HG03378 (cell line): ENCODE data around the gene WARS2.

Experiments used
- ATAC-seq: cut with Tn5 transposase; IDR thresholded peaks from one replicate; pipeline ENCODE4 v1.9.1; 2021; ENCODE audit warnings: mild to moderate bottlenecking, moderate library complexity; ENCODE audit not compliant: unreplicated experiment

Gene WARS2

DNA sequence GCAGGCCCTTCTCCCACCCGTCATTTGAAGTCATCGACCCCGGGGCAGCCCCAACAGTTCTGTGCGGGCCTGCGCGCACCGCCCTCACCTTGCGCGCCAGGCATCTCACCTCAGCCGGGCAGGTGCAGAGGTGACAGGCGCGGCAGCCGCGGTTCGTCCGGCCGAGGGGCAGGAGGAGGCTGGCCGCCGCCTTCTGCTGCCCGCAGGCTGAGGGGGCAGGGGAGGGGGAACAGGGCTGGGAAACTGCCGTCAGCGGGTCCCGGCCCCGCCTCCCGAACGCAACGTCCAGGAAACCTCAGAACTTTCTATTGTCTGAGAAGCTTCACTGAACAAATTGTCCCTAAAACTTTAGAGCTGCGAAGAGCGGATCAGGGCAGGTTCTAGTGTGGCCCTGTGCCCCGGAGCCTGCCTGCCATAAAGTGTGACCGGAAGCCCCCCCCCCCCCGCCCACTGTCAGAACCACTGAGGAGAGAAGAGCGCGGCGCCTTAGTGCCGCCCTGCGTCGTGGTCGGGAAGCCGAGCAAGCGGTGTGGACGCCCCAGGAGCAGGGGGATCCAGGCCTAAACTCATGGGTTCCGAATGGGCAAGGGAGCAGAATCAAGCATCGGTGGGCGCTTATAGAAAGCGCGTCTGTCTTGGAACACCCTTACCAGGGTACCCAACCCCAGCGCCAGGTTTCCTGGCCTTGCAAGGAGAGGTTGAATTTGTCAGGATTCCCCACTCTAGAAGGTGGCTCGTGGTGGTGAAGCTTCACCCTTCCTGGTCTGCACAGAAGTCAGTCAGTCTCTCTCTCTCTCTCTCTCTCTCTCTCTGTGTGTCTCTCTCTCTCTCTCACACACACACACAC lies 139.0 kb downstream of the WARS2 start:
- no peak for ATAC-seq

DNA sequence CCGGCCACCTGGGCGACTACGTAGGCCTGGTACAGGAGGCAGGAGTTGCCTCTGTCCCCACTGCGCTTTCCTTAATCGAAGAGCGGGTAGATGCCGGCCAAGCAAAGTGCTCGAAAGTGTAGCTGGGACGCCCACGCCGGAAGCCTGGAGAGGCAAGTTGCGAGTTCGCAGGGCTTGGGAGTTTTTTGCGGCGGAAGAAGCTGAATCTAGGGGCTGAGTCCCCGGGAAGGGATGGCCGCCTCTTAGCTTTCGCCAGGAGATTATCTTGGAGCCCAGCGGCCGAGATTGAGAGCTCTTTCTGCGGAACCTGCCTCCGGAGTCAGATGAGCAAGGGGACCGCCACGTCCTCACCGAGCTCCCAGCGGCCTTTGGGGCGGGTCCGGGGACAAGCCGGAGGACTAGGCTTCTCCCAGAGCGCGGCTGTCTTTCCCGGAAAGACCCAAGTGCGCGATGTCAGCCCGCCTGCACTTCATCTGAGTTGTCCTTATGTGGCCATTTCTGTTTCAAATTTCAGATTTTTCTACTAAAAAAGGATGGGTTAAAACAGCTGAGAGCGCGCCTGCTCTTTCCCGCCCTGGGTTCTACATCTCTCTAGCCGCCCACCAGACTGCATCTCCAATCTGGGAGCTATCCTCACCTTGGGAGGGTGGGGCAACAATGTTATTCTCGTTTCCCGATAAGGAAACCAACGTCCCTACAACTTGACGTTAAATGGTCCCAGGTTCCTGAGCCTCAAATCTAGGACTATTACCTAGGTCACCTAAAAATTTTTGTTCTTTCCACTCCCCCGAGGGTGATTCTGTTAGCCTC lies 139.9 kb downstream of the WARS2 start:
- no peak for ATAC-seq

DNA sequence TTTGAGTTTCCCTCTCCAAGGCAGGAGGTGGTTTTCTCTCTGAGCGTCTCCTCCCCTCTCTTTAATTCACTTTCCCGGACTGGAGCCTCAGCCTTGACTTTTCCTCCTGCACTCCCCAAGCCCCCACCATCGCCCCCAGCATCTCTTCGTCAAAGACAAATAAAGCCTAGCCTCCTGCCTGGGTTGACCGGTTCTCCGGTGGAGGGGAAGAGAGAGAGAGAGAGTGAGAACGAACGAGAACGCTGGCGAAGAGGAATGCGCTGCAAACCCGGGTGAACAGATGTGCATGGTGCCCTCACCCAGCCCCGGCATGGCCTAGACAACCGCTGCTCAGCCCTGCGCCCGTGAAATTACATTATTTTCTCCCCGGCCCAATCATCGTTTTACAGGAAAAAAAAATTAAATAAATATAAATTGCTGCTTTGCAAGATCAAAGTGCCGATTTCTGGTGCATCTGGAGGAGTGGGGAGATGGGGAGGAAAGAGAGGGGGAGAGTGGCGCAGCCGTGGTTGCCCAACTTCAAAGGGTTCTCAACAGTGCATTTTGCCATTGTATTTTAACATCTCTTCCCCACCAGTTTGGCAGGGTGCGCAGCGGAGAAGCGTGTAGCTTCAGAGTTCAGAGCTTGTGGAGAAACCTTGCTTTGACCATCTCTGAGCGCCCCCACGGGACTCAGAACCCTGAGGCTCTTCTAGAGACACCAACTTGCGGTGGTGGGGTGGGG lies 140.9 kb downstream of the WARS2 start:
- no peak for ATAC-seq

DNA sequence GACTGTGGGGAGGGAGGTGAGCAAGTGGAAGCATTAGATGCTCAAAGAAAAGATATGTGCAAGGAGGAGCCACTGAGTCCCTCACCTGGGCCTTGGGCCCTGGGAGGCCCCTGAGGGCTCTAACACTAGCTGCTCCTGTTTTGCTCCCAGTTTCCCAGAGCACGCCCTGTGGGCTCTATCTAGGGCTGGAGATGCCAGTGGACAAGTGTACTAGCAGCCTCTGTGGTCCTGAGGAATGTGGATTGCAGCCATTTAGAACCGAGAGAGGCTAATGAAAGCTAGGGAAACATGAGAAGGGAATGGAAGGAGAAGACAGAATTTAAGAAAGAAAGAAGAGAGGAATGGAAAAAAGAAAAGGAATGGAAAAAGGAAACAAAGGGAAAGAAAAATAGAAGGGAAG lies 142.3 kb downstream of the WARS2 start:
- ATAC-seq = no peak

DNA sequence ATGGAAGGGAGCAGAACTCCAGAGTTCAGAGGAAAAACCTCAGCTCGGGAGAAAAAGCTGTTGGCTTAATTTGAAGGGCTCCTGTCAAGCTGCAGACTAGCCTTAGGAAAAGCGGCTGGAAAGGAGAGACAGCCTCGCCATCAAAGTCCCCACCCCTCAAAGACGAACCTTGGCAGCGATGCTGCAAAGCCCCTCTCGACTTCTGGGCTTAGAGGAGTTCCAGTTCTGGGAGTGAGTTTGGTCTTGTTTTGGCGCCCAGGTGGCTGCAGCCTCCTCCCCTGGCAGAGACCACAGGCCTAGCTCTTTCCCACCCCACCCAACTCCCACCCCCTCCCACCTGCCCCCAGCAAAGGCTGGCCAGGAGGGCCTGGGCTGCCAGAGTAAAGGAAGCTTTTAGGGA lies 143.2 kb downstream of the WARS2 start:
- ATAC-seq = no peak

- no peak for ATAC-seq
Observed at GRCh38 chr1:118995312-118996016, 145.0 kb downstream of the WARS2 start.

DNA sequence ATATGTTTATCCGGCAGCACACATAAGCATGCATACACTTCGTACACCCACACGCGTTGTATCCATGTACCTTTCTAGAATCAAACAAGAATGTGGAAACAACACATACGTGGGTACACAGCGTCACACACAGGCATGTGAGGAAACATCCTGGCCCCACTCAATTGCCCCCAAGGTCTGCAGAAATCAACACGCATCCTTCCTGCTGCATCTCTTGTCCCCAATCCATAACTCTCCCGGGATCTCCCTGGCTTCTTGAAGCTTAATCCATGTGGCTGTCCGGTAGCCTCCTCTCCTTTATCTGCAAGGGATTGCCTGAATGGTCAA lies 146.8 kb downstream of the WARS2 start:
- ATAC-seq = no peak

- ATAC-seq = no peak
Observed at GRCh38 chr1:118992868-118993699, 147.4 kb downstream of the WARS2 start.

DNA sequence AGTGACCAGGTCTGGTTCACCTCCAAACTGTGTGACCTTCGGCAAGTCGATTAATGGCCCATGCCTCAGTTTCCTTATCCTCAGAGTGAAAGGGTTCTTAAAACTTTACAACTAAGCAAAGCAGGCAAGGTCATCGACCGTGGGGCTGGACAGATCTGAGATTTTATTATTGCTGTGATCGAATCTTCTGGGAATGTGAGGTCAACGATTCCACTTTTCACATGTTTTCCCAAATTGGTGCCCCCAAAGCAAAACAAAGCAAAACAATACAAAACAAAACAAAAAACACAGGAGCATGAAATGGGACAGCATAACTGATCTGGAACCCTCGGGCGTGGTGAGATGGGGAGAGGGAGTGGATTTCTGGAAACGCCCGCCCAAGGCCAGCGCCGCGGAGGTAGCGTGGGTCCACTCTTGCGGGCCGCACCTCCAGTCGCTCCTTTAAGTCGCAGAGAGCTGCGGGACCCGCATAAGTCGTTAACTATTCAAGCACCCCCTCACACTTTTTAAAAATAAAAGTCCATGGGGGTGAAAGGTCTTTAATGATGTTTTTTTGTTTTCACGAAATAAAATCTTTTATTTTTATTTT lies 148.1 kb downstream of the WARS2 start:
- no peak for ATAC-seq

DNA sequence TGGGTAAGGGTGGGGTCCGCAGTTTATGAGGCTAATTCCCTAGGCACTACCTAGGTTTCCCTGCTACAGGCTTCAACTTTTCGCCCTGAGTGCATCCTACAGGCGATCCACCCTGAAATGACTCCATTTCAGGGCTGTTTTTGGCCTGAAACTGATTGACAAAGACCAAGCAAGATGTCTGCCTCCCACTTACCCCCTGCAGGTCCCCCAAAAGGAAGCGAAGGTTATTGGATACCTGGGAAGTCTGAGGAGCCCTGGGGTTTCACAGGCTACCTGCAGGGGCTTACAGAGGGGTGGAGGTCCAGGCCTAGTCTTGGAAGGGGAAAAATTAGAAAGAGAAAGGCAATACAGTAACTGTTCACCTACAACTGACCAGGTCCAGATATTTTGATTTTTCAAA lies 149.0 kb downstream of the WARS2 start:
- ATAC-seq = no peak

DNA sequence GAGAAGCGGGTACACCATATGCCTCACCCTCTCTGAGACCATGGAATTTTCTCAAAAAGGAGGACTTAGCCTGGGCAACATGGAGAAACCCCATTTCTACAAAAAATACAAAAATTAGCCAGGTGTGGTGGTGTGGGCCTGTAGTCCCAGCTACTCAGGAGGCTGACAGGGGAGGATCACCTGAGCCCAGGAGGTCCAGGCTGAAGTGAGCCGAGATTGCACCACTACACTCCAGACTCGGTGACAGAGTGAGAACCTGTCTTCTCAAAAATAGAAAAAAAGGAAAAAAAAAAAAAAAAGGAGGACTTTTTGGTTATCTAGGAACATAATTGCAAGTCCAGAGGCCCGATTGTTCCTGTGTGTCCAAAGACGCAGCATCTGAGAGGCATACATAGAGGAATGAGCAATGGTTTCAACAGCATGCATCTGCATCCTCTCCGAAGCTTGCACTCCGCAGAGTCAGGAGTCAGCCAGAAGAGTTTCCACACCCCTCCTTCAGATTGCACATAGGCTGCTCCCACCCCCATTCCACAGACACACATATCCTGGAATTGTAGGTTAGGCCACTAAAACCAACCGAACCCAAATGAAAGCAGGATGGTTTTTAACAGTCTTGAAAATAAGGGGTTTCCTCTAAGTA lies 149.8 kb downstream of the WARS2 start:
- ATAC-seq = no peak

- ATAC-seq = no peak
Observed at GRCh38 chr1:118989878-118990378, 150.5 kb downstream of the WARS2 start.

- no peak for ATAC-seq
Observed at GRCh38 chr1:118989006-118989815, 151.2 kb downstream of the WARS2 start.

DNA sequence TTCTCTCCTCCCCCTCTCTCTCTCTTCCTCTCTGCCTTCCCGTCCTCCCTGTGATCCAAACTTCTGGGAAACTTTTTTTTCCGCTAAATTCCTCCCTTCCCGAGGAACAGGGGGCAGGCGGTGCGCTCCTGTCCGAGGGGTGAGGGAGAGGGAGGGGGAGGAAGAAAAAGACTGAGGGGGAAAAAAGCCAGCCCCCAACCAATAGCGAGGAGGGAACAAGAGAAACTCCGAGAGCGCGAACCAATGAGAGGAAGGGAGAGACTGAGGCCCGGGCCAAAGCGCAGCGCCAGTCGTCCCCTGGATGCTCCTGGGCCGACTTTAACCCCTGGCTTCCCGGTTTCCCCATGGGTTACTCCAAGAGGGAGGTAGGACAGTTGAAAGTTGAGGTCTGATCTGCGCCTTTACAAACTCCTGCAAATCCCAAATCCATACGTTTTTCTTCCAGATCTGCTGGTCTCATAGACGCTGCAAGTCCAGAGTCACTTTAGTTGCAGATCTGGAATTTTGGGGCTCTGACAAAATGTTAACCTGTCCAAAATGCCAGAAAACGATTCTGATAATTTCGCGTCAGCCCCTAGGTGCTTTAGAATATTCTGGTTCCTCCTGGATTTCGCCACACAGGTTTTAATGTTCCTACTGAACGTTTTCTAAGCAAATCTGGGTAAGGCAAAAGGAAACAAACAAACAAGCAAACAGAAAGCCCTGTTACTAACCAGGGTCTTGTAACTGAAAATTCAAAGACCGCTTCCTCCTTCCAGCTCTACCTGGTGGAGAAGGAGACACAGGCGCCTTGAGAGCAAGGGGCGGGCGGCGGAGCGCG lies 152.1 kb downstream of the WARS2 start, which contains the start of gene TBX15:
Gene TBX15, minus strand, starts transcription at position 158 of the 820 bp plus-strand sequence. CDS start 548 bp downstream, outside the sequence.
- no peak for ATAC-seq

DNA sequence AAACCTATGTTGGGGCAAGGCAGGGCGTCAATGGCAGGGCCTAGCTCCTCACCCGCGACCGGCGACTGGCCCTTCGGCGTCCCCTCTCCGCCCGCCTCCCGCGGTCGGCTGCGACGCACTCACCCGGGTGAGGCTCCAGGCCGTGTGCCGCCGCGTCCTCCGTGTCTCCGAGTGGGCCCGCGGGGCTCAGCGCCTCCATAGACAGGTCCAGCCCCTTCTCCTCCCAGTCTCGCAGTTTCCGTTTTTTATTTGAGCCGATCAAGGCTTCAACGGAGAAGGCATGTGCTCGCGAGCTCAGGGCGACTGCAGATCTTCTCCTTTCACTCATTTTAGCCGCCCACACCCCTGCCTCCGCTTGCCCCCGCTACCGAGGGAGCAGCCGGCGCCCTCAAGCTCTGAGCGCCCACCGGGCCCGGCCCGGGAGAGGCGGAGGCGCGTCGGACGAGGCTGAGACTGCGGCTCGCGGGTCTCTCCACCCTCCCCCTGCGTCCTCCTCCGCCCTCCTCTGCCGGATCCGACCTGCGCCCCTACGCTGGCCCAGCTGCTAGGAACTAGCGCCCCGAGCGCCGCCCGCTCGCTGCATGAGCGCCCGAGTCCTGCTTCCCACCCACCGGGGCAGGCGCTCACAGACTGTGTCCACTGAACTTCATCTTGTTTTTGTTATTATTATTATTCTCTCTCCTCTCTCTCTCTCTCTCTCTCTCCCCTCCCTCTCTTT lies 152.8 kb downstream of the WARS2 start:
- ATAC-seq = no peak
